ENCODE results near the gene ZDHHC17.
A peak's percentile ranks its signal among the peaks of the same experiment; 100 is the strongest.
"Not testable (repeated sequence)": the region's sequence is repeated elsewhere in the genome, so short reads cannot be mapped to it uniquely, and the experiment has no call there.

The ZDHHC17 gene

GRCh38 chr12:76768576-76768975 is 4.7 kb downstream of the ZDHHC17 start:
- DNase-seq = no peak

DNA sequence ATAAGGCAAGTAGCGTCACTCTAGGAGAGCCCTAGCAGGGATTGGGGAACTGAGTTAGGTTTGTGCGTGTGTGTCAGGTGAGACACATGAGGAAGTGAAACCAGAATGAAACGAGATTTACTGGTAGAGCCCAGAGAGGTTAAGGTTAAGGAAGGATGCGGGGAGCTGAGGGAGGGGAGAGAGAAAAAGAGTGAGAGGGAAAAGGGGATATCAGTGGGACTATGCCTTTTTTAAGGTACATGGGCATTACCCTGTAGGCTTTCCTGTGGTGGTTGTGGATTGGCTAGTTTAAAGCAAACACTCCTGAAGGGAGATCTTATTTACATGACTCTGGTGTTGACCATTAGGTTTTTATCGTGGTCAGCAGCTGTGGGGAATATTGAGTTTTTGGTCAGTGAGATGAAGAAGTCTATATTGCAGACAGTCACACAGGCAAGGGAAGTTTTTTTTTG is 13.9 kb downstream of the ZDHHC17 start:
- no peak for DNase-seq

- DNase-seq = no peak
Measured at GRCh38 chr12:76778364-76778763, 14.4 kb downstream of the ZDHHC17 start.

DNA sequence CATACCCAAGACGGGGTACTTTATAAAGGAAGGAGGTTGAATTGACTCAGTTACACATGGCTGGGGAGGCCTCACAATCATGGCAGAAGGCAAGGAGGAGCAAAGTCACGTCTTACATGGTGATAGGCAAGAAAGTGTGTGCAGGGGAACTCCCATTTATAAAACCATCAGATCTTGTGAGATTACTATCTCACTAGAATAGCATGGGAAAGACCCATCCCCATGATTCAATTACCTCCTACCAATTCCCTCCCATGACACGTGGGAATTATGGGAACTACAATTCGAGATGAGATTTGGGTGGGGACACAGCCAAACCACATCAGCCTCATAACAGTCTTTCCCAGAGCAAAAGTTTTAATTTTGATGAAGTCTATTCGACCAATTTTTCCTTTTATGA is 15.4 kb downstream of the ZDHHC17 start:
- not testable (repeated sequence) for DNase-seq

DNA sequence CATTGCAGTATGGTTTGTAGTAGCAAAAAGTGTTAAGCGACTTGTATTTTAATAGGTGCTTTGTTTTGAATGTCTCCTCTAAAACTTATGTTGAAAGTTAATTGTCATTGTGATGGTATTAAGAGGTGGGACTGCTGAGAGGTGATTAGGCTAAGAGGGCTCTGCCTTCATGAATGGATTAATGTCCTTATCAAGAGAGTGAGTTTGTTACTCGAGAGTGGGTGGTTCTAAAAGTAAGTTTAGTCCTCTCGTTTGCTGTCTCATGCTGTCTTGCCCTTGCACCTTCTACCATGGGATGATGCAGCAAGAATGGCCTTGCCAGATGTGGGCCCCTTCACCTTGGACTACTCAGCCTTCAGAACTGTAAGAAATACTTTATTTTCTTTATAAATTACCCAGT is 17.4 kb downstream of the ZDHHC17 start:
- peak; percentile 89 for DNase-seq

DNA sequence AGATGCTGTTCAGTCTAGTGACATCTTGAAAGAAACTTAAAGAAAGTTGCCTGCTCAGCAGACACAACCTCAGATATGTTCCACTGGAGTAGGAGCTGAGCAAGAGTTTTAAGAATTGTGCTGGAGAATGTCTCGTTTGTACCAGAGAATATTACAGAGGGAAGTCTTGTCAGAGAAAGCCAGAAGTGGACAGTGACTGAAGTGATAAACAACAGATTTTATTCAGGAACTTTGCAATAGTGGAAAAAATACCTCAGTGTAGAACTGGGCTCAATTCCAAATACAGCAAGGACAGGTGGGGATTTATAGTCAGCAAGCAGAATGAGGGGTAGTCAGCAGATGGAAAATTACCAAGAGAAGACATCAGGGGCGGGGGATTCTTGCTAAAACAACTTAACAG is 18.6 kb downstream of the ZDHHC17 start:
- no peak for DNase-seq

DNA sequence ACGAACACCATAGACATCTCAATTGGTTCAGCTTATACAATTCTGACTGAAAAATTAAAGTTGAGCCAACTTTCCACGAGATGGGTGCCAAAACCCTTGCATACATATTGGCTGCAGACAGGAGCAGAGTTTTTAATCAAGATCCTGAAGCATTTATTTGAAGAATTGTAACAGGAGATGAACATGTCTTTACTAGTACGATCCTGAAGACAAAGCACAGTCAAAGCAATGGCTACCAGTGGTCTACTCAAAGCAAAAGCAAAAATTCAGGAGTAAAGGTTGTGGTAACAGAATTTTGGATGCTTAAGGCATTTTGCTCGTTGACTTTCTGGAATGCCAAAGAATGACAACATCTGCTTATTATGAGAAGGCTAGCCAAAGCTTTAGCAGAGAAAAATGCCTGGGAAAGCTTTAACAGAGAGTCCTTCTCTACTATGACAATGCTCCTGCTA is 20.7 kb downstream of the ZDHHC17 start:
- no peak for DNase-seq

- no peak for DNase-seq
Measured at GRCh38 chr12:76785407-76785806, 21.5 kb downstream of the ZDHHC17 start.

- DNase-seq = peak; percentile 57
Measured at GRCh38 chr12:76786986-76787385, 23.1 kb downstream of the ZDHHC17 start.

- no peak for DNase-seq
Measured at GRCh38 chr12:76787689-76788088, 23.8 kb downstream of the ZDHHC17 start.

- no peak for DNase-seq
Measured at GRCh38 chr12:76789335-76790050, 25.6 kb downstream of the ZDHHC17 start.

- peak; percentile 62 for DNase-seq
Measured at GRCh38 chr12:76790564-76791552, 26.9 kb downstream of the ZDHHC17 start.

GRCh38 chr12:76792828-76793227 is 28.9 kb downstream of the ZDHHC17 start:
- no peak for DNase-seq

DNA sequence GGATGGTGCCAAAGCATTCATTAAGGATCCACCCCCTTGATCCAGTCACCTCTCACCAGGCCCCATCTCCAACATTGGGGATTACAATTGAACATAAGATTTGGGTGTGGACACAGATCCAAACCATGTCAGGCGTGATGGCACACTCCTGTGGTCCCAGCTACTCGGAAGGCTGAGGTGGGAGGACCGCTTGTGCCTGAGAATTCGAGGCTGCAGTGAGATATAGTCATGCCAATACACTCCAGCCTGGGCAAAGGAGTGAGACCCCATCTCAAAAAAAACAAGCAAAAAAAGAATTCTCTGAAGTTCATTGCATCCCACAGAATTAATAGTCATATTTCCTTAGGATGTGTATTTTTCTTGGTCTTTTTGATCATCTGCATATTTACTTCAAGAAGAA is 34.9 kb downstream of the ZDHHC17 start:
- no peak for DNase-seq

DNA sequence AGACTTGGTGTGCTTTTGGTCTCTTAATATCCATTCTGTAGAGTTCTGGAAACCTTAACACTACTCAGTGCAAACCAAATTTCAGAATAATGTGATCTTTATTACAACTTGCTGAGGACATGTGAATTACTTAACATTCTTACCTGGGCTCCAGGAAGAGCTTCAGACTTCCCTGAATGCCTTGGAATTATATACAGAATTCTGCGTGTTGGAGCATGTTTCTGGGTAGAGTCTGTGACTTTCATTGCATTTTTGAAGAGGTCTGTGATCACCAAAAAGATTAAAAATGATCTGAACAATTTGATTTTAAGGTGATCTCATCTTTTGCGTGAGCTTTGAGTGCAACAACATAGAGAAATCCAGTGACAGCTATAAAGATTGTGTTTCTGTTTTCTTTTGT is 35.4 kb downstream of the ZDHHC17 start:
- no peak for DNase-seq

GRCh38 chr12:76802060-76802459 is 38.1 kb downstream of the ZDHHC17 start:
- no peak for DNase-seq

GRCh38 chr12:76804435-76804976 is 40.6 kb downstream of the ZDHHC17 start:
- peak; percentile 30 for DNase-seq

DNA sequence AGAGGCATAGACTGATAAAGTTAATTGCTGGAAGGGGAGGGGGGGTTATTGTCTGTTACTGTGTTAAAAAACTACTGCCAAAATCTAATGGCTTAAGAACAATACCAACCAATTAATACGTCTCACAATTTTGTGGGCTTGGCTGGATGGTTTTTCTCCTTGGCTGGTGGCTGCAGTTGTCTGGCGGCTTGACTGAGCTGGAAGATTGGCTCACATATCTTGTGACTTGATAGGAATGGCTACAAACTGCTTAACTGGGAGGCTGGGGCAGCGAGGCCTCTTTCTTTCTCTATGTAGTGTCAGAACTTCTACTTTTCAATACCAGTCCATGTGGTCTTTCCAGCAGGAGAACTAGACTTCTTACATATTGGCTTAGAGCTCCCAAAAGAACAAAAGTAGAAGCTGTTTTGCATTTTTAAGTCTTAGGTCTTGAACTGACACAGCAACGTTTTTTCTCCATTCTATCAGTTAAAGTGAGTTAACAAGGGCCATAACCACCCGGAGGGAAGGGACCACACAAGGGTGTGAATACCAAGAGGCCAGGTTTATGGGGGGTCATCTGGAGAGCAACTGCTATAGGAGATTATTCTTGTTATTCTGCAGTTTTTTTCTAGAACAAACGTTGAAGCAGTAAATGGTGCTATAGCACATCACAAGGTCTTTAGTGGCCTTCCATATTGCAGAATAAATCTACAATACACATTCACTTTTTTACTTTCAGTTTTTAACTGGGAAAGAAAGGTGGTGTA is 46.9 kb downstream of the ZDHHC17 start:
- DNase-seq = no peak

DNA sequence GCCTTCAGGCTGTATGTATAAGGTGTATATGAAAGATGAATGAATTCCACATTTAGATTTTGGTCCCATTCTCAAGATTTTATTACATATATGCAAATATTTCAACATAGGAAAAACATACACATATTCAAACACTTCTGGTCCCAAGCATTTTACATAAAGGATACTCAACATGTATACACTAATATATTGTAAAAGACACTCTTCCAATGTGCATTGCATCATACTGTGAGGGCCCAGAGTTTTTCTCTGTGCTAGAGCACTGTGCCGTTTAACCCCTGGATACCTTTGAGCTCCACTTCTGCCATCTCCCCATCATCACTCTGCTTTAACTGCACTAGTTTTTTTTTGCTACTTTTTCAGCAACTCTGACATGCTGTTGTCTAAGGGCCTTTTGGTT is 48.1 kb downstream of the ZDHHC17 start:
- DNase-seq = no peak

GRCh38 chr12:76813265-76813664 is 49.4 kb downstream of the ZDHHC17 start:
- DNase-seq = no peak

GRCh38 chr12:76813972-76814371 is 50.1 kb downstream of the ZDHHC17 start:
- DNase-seq = no peak

- peak; percentile 27 for DNase-seq
Measured at GRCh38 chr12:76820888-76821482, 57.1 kb downstream of the ZDHHC17 start.

All from hematopoietic multipotent progenitor cell treated with erythropoietin and hydrocortisone succinate and interleukin-3 and kit ligand, for 8 days (in vitro differentiated cells).